Fibroblast of mammary gland (primary cell): ENCODE results near the gene MIPEP.

Source experiments
- DNase-seq: peaks from one replicate; pipeline ENCODE4 v3.0.0-alpha.2; 2010; ENCODE audit warnings: low read depth
- H3K4me3 ChIP-seq: 2 replicates; pipeline ENCODE4 v1.5.1; 2011; ENCODE audit warnings: low read depth, mild to moderate bottlenecking, low read length, moderate library complexity; ENCODE audit not compliant: control insufficient read depth
- TF ChIP-seq, protein P1 (sequence below): conservative IDR thresholded peaks from 2 replicates; pipeline ENCODE4 v1.5.1; 2011; ENCODE audit warnings: low read depth, low read length, inconsistent platforms; ENCODE audit not compliant: control insufficient read depth, insufficient read depth

Gene MIPEP

DNA sequence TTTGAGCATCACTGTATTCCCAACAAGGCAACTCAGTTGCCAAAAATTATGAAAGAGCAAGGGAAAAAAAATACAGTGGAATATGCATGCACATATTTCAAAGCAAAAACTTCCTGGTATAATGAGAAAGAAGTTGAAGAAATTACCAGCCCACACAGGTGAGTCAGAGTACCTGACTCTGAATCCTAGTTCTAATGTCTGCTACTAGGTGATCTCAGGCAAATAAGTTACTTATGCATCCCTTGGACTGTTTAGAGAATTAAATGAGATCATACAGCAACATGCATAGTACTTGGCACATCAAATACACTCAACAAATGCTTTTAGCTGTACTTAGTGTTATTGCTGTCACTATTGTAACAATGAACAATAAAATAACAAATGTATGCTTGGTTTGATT is 144.9 kb downstream of the MIPEP start:
- TF ChIP-seq, protein P1, sequence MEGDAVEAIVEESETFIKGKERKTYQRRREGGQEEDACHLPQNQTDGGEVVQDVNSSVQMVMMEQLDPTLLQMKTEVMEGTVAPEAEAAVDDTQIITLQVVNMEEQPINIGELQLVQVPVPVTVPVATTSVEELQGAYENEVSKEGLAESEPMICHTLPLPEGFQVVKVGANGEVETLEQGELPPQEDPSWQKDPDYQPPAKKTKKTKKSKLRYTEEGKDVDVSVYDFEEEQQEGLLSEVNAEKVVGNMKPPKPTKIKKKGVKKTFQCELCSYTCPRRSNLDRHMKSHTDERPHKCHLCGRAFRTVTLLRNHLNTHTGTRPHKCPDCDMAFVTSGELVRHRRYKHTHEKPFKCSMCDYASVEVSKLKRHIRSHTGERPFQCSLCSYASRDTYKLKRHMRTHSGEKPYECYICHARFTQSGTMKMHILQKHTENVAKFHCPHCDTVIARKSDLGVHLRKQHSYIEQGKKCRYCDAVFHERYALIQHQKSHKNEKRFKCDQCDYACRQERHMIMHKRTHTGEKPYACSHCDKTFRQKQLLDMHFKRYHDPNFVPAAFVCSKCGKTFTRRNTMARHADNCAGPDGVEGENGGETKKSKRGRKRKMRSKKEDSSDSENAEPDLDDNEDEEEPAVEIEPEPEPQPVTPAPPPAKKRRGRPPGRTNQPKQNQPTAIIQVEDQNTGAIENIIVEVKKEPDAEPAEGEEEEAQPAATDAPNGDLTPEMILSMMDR = no peak
- no peak overlapping the region for H3K4me3 ChIP-seq
- peak; percentile 8 for DNase-seq

DNA sequence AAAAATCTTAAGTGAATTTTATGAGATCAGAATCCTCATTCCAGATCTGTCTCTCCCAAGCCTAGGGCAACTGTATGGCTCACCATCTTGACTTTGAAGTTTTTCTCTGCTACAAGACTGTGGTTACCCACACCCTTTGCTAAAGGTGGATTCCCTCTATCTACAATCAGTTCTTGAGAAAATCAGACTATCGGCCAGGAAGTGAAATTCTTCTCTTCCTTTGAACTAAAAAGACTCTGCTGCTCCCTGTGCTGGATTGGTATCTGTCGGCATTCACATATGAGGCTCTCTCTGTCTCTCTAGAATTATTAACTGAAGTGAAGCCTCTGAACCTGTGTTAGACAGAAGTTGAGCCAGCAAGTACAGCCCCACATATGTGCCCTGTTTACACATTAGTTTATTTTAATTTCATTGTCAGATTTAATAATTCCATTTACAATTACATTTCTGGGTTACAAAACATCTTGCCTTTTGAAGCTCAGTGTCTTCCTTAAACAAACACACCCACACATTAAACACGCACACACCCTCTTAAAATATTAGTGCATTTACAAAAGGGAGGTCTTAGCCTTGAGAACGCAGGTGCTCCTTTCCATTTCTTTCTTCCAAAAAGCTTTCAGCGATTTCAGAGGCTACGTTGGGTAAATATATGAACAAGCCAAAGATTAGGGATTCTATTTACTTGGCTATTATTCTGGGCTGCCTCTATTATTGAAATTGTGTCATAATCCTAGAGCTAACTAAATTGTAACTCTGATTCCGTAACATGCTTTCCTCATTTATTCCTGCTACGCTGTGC is 145.7 kb downstream of the MIPEP start:
- no peak for DNase-seq
- TF ChIP-seq, protein P1 = no peak
- no peak overlapping the region for H3K4me3 ChIP-seq

DNA sequence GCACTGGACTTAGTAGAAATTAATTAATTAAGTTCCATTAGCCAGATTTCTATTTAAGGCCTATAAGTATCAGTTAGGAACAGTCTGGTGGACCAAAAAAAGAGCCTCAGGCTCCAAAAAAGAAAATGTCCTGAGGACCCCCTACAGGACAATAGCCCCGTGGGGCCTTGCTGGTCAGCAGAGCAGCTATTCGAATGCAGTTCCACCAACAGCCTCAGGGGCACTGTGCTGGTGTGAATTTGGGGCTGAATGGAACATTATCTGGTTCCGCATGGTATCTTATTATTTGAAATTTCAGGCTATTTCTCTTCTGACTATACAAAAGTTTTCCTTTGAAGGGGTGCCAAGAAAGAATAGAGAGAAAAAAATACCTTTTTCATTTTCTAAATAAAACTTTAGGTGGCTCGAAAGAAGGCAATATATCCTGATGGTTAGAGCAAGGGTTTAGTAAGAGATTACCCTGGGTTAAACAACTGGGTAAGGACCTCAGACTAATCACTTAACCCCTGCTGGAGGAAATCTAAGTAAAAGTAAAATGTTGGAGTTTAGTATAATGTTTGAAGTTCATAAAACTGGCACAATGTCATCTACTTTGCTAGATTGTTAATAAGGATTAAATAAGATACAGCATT is 147.2 kb downstream of the MIPEP start:
- DNase-seq = peak; percentile 15
- TF ChIP-seq, protein P1 = peak; percentile 48
- no peak overlapping the region for H3K4me3 ChIP-seq

DNA sequence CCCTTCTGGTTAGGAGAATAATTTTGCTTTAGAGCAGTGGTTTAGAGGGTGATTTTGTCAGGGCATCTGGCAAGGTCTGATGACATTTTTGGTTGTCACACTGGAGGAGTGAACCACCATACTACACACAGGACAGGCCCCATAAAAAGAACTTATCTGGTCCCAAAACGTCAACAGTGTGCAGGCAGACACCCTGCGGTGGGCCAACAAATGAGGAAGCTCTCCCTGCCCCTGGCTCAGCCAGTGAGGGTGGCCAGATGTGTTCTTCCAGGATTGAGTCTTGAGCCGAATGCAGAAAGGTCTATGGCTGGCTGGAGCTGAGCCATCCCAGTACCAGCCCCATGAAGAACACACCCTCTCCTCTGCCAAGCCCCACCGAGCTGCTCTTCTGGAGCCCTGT is 149.2 kb downstream of the MIPEP start:
- TF ChIP-seq, protein P1 = no peak
- H3K4me3 ChIP-seq = no peak overlapping the region
- no peak for DNase-seq

DNA sequence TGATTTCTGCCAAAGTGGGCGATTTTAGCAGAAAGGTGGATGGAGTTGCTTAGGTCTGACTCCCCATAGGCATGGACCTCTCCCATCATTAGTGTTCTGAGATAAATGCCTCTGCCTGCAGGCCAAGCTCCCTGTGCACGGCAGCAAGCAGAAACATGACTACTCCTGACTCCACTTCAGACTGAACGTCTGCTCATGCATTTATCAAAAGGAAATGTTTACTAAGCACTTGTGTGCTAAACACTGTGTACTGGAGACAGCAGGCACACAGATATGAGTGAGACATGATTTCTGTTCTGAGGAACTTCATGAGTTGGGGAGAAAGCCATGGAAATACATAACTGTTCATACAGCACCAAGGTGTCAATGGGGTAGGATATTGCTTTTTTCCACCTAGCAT is 149.6 kb downstream of the MIPEP start:
- no peak overlapping the region for H3K4me3 ChIP-seq
- DNase-seq = no peak
- TF ChIP-seq, protein P1 = no peak

DNA sequence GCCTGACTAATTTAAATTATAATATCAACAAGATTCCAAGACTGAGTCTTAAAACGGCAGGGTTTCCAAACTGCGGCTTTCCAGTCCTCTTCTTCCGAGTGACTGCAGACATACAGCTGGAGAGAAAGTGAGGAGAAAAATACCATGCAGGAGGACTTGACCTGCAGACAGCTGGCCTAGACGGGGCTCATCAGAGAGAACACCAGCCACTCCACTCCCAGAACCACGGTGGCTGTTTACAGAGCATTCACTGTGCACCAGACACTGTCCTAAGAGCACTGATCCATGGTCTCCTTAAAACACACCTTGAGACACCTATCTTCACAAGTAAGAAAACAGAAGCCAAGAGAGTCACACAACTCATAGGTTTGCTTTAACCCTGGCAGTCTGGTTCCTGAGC is 152.7 kb downstream of the MIPEP start:
- DNase-seq = no peak
- H3K4me3 ChIP-seq = no peak overlapping the region
- TF ChIP-seq, protein P1 = no peak
